GM19468 (cell line): ENCODE measurements around the gene TNRC6C.
A peak's percentile ranks its signal among the peaks of the same experiment; 100 is the strongest.

Source experiments
- ATAC-seq: cut with Tn5 transposase; IDR thresholded peaks from one replicate; pipeline ENCODE4 v1.9.1; 2021; ENCODE audit warnings: mild to moderate bottlenecking, moderate library complexity, moderate number of reproducible peaks; ENCODE audit not compliant: unreplicated experiment; ENCODE audit errors: extremely low read depth

TNRC6C gene

GRCh38 chr17:78144147-78144719 is 185.7 kb downstream of the TNRC6C start:
- no peak for ATAC-seq

- no peak for ATAC-seq
These were observed 186.5 kb downstream of the TNRC6C start for GRCh38 chr17:78144736-78145641.

DNA sequence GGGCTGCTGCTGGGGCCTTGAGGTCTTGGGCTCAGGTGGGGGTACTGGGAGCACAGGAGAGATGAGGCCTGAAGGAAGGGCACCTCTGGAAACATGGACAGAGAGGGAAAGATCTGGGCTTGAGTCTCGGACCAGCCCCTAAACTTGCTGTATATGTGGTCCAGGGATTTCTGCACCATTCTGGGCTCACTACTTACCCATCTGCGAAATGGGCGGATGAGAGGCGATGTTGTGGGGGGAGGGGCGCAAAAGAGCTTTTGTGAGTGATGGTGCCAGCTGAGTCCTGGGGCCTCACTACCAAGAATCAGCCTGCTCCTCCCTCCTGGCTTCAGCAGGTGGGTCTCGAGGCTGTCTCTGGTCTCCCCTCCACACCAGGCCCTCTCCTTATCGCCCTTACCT is 188.0 kb downstream of the TNRC6C start:
- ATAC-seq = no peak

- no peak for ATAC-seq
These were observed 188.4 kb downstream of the TNRC6C start for GRCh38 chr17:78146881-78147280.

DNA sequence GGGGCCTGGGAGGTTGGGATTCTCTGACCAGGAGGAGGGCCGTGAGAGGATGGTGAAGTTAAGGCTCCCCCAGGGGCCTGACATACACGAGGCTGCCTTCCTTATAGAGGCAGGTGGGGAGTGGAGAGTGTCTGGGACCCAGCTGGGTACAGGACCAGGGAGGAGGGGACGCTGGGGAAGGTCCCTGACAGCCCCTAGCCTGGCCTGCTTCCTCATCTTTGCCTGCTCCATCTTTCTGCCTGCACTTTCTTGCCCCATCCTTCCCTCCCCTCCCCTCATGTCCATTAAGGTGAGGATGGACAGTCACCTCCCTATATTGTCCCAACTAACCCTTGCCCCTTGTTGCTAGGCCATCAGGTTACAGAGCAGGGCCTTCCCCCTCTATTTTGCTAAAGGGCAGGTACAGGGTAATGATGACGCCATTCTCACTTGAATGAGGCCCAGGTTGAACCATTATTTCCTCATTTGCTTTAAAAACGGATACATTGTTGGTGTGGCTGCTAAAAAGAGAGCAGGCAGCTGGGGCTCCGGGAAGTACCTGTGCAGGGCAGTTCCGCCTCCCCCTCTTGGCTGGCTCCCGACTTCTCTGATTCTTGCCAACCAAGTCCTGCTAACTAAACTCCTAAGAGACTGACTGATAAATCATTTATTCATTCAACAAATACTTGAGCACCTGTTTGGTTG is 189.0 kb downstream of the TNRC6C start:
- no peak for ATAC-seq

DNA sequence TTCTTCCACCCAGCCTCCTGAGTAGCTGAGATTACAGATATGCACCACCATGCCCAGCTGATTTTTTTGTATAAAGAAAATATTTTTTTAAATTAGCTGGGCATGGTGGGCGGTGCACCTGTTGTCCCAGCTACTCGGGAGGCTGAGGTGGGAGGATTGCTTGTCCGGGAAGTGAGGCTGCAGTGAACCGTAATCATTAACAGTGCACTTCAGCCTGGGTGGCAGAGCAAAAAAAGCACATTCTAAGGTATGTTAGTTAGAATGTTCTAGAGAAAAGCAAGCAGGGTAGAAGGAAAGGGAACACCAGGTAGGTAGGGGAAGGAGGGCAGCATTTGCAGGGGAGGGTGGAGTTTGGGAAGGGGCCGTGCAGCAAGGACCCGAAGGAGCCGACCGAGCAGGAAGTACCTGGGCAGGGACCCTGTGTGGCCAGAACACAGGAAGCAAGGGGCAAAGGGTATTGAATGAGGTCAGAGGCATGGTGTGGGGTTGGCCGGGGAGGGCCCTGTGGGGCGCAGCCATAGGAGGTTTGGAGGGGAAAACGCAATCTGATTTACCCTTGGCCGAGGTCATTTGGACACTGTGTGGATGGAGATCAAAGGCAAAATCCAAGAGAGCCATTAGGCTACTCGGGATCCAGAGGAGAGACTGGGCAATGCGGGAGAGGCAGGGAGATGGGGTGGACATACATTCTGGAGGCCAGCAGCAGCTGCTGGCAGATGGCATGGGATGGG is 189.9 kb downstream of the TNRC6C start:
- ATAC-seq = no peak

- ATAC-seq = no peak
These were observed 193.1 kb downstream of the TNRC6C start for GRCh38 chr17:78151514-78152008.

GRCh38 chr17:78154903-78155811 is 196.7 kb downstream of the TNRC6C start:
- peak; percentile 28 for ATAC-seq
